ENCODE results near the gene BBOF1.

The BBOF1 gene

GRCh38 chr14:74077401-74077800 lies 58.3 kb downstream of the BBOF1 start:
- H3K9me2 ChIP-seq (replicated peaks; ENCODE audit: insufficient read depth, low read length), result no peaks in the 10 kb centered on the region
- H3K4me3 ChIP-seq (ENCODE audit: insufficient read depth, low read length, poor library complexity, severe bottlenecking), result no peak overlapping the region
- no peak overlapping the region for H2AFZ ChIP-seq (ENCODE audit: low read depth, low read length, severe bottlenecking)
- H4K20me1 ChIP-seq (ENCODE audit: low read depth, low read length), result no peaks in the 10 kb centered on the region
- TF ChIP-seq CTCF (IDR thresholded peaks at IDR 0.05; ENCODE audit: insufficient read depth, low read length, poor library complexity, severe bottlenecking) (no peak), EZH2phosphoT487 (conservative IDR thresholded peaks at IDR 0.05; ENCODE audit: low read length) (no peak)
- no peaks in the 10 kb centered on the region for H3F3A ChIP-seq (ENCODE audit: insufficient read depth)
- no peak overlapping the region for H3K4me2 ChIP-seq (ENCODE audit: low read depth, low read length, poor library complexity, severe bottlenecking)
- no peaks in the 10 kb centered on the region for H3K36me3 ChIP-seq (ENCODE audit: low read length)
- no peak overlapping the region for H3K27ac ChIP-seq (ENCODE audit: low read depth, low read length)
- H3K27me3 ChIP-seq (ENCODE audit: low read length), result no peaks in the 10 kb centered on the region
- H3K9me3 ChIP-seq (ENCODE audit: insufficient read depth, low read length), result no peaks in the 10 kb centered on the region
- H3K79me2 ChIP-seq (ENCODE audit: insufficient read depth, low read length), result no peaks in the 10 kb centered on the region
- no peak overlapping the region for H3K9ac ChIP-seq (ENCODE audit: low read length)

DNA sequence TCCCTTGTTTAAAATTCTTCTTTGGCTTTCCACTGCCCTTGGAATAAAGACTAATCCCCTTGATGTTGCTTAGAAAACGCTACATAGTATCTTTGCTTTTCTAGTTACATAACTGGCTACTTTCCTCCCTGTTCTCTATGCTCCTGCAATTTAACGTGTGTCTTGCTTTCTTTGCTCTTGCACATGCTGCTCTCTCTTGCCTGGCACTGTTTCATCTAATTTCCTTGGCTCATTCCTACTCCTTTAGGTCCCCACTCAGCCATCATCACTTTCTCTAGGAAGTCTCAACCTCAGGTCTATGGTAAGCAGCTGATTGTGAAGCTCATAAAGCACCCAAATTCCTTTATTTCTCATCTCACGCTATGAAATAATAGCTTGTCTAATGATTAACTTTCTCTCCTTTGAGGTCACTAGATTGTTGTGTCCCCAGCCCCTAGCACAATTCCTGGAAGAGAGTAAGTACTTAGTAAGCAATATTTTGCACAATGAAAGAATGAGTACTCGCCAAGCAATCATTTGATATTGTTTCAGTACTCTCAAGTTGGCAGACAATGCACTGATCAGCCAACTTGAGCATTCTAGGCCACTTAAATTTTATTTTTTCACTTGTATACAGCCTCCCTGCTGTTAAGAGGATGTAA lies 61.8 kb downstream of the BBOF1 start:
- Histone ChIP-seq H3K4me3 (ENCODE audit: insufficient read depth, low read length, poor library complexity, severe bottlenecking) (no peak overlapping the region), H3K9ac (ENCODE audit: low read length) (no peak overlapping the region), H3K79me2 (ENCODE audit: insufficient read depth, low read length) (peaks cover 10% of the 10 kb centered on the region), H4K20me1 (ENCODE audit: low read depth, low read length) (no peaks in the 10 kb centered on the region), H2AFZ (ENCODE audit: low read depth, low read length, severe bottlenecking) (no peak overlapping the region), H3K36me3 (ENCODE audit: low read length) (no peaks in the 10 kb centered on the region), H3K27ac (ENCODE audit: low read depth, low read length) (no peak overlapping the region), H3K27me3 (ENCODE audit: low read length) (no peaks in the 10 kb centered on the region), H3K9me3 (ENCODE audit: insufficient read depth, low read length) (no peaks in the 10 kb centered on the region), H3F3A (ENCODE audit: insufficient read depth) (no peaks in the 10 kb centered on the region), H3K4me2 (ENCODE audit: low read depth, low read length, poor library complexity, severe bottlenecking) (no peak overlapping the region), H3K9me2 (replicated peaks; ENCODE audit: insufficient read depth, low read length) (no peaks in the 10 kb centered on the region)
- TF ChIP-seq EZH2phosphoT487 (conservative IDR thresholded peaks at IDR 0.05; ENCODE audit: low read length), result no peak
- TF ChIP-seq CTCF (IDR thresholded peaks at IDR 0.05; ENCODE audit: insufficient read depth, low read length, poor library complexity, severe bottlenecking), result no peak

DNA sequence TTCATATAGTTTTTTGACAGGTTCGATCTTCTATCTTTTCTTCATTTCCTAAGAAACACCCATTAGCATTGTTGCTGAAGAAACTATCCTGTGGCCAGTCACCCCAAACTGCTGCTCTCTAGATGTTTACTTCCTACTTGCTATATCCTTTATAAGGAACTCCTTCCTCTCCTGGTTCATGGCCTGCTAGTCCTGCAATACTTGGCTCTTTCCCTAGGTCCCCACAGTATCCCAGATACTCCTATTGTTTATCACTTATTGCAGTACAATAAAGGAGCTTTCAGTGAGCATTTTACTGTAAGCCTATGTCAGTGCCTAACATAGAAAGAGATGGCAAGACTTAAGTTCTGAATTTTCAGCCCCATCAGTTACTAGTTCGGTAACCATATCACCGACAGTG lies 62.3 kb downstream of the BBOF1 start:
- Histone ChIP-seq H3F3A (ENCODE audit: insufficient read depth) (no peaks in the 10 kb centered on the region), H4K20me1 (ENCODE audit: low read depth, low read length) (no peaks in the 10 kb centered on the region), H2AFZ (ENCODE audit: low read depth, low read length, severe bottlenecking) (no peak overlapping the region), H3K36me3 (ENCODE audit: low read length) (no peaks in the 10 kb centered on the region), H3K9me2 (replicated peaks; ENCODE audit: insufficient read depth, low read length) (no peaks in the 10 kb centered on the region), H3K79me2 (ENCODE audit: insufficient read depth, low read length) (peaks cover 15% of the 10 kb centered on the region), H3K4me3 (ENCODE audit: insufficient read depth, low read length, poor library complexity, severe bottlenecking) (no peak overlapping the region), H3K9ac (ENCODE audit: low read length) (no peak overlapping the region), H3K27ac (ENCODE audit: low read depth, low read length) (no peak overlapping the region), H3K27me3 (ENCODE audit: low read length) (no peaks in the 10 kb centered on the region), H3K9me3 (ENCODE audit: insufficient read depth, low read length) (no peaks in the 10 kb centered on the region), H3K4me2 (ENCODE audit: low read depth, low read length, poor library complexity, severe bottlenecking) (no peak overlapping the region)
- TF ChIP-seq CTCF (IDR thresholded peaks at IDR 0.05; ENCODE audit: insufficient read depth, low read length, poor library complexity, severe bottlenecking) (no peak), EZH2phosphoT487 (conservative IDR thresholded peaks at IDR 0.05; ENCODE audit: low read length) (no peak)
